ENCODE measurements around the gene NQO2. TPM values are rescaled to one million over a fixed set of nuclear protein-coding genes. Genes with fewer than 3 reads are reported as not detected.

NQO2 gene
- total and polyA plus RNA-seq, 10 of the 15 experiments (the other 5 are each of a cell fraction or from before 2014, with no cell fraction given) = 0.55 to 2.6 (median 0.80) TPM

GRCh38 chr6:2958776-2959175 lies 40.9 kb upstream of the NQO2 start:
- DNase-seq (ENCODE audit: low read depth, low spot score) (no peak), FAIRE-seq (no peak), ATAC-seq (no peak)
- ChIA-PET SMC1A (ENCODE audit: uncharacterized antibody, unreplicated experiment) (no interaction called here), POLR2A (no interaction called here), RAD21 (ENCODE audit: unreplicated experiment) (no interaction called here), CTCF (interaction anchor here (1.1 to 1.7 kb wide), 2 partner anchors 16 to 43 kb away, joined by 3 to 5 read pairs; no protein-coding TSS in a partner anchor)
- Histone ChIP-seq H3K36me3 (ENCODE audit: control insufficient read depth in 2 of 2, insufficient read depth in 2 of 2, low read length in 1 of 2) (no peaks in the 10 kb centered on the region), H3K9me3 (replicated peaks; ENCODE audit: control insufficient read depth, insufficient read depth, low read length) (no peaks in the 10 kb centered on the region), H3K4me2 (ENCODE audit: control insufficient read depth, insufficient read depth) (no peak overlapping the region), H2AFZ (ENCODE audit: control insufficient read depth, low read depth, low read length) (no peak overlapping the region), H3K27me3 (replicated peaks in 1 of 2; ENCODE audit: control insufficient read depth in 2 of 2, insufficient read depth in 2 of 2, low read length in 1 of 2) (peaks cover 2 to 4% of the 10 kb centered on the region in 2 experiments; a peak in 3 of 4 replicates), H3K4me3 (no peak overlapping the region), H3K9ac (ENCODE audit: control insufficient read depth, insufficient read depth, low read length) (no peak overlapping the region), H3K4me1 (ENCODE audit: control insufficient read depth, insufficient read depth, low read length) (no peaks in the 10 kb centered on the region), H3K79me2 (ENCODE audit: control insufficient read depth, insufficient read depth, low read length) (no peaks in the 10 kb centered on the region), H4K20me1 (ENCODE audit: control insufficient read depth, insufficient read depth) (no peaks in the 10 kb centered on the region), H3K27ac (ENCODE audit: control insufficient read depth, insufficient read depth) (no peak overlapping the region)
- intact Hi-C loops (cut with micrococcal nuclease; ENCODE audit: unreplicated experiment) (no loop called here), in situ Hi-C loops (cut with MboI) (no loop called here)
- no TSS peak for BruUV-seq (replicated peaks)
- 78% methylated on average over 9 of the region's 9 CpGs for WGBS (ENCODE audit: insufficient coverage, insufficient replicate concordance, low lambda C conversion rate, missing lambda C conversion rate)
- TF ChIP-seq EED (IDR thresholded peaks at IDR 0.05; ENCODE audit: low read depth) = no peak
- no peak for TF ChIP-seq BRCA1 (IDR thresholded peaks at IDR 0.05; ENCODE audit: low read depth, low read length)
- no peak for TF ChIP-seq BCLAF1 (IDR thresholded peaks at IDR 0.05)
- TF ChIP-seq CBX5 (IDR thresholded peaks at IDR 0.05; ENCODE audit: low read depth) = no peak
- TF ChIP-seq HDAC2 (IDR thresholded peaks at IDR 0.05) = no peak
- TF ChIP-seq ZBED1 (IDR thresholded peaks at IDR 0.05; ENCODE audit: borderline replicate concordance) = no peak
- no peak for TF ChIP-seq ZNF384 (IDR thresholded peaks at IDR 0.05; ENCODE audit: borderline replicate concordance, low read depth, low read length)
